CD14-positive monocyte (primary cell): Measurements from ENCODE around the gene LGI4. TPM values are rescaled to one million over a fixed set of nuclear protein-coding genes. Genes with fewer than 3 reads are reported as not detected.
A peak's percentile ranks its signal among the peaks of the same experiment; 100 is the strongest.

Experiments used
- DNase-seq, 3 donors: peaks; one replicate each; pipeline ENCODE4 v3.0.0-alpha.2; 2011 to 2022
- H2AFZ ChIP-seq: 2 replicates; pipeline ENCODE4 v1.6.0; 2012; ENCODE audit warnings: mild to moderate bottlenecking, low read depth, low read length, inconsistent platforms; ENCODE audit not compliant: insufficient read depth, poor library complexity, severe bottlenecking
- H3K27ac ChIP-seq, 2 donors: 1 replicate in 1 of 2; 2 replicates in 1 of 2; pipeline ENCODE4 v1.5.1; 2012 to 2013; ENCODE audit warnings: low read length in 2 of 2, control low read depth in 1 of 2, inconsistent platforms in 1 of 2, low read depth in 1 of 2, mild to moderate bottlenecking in 1 of 2
- H3K27me3 ChIP-seq, 2 donors: one replicate each; pipeline versions ENCODE4 v1.6.0 to v1.6.1; 2011 to 2013; ENCODE audit warnings: low read length in 2 of 2; ENCODE audit not compliant: control insufficient read depth in 2 of 2, insufficient read depth in 2 of 2
- H3K36me3 ChIP-seq, 2 donors: replicated peaks in 1 of 2; 1 replicate in 1 of 2; 2 replicates in 1 of 2; pipeline versions ENCODE4 v1.5.1 to v1.6.1; 2012 to 2013; ENCODE audit warnings: low read length in 2 of 2, control low read depth in 1 of 2, inconsistent platforms in 1 of 2, mild to moderate bottlenecking in 1 of 2; ENCODE audit not compliant: insufficient read depth in 2 of 2, control insufficient read depth in 1 of 2
- H3K4me1 ChIP-seq, 2 donors: 1 replicate in 1 of 2; 2 replicates in 1 of 2; pipeline versions ENCODE4 v1.5.1 to v1.6.1; 2012 to 2013; ENCODE audit warnings: low read length in 2 of 2, control low read depth in 1 of 2, inconsistent platforms in 1 of 2, mild to moderate bottlenecking in 1 of 2, moderate library complexity in 1 of 2; ENCODE audit not compliant: insufficient read depth in 2 of 2, control insufficient read depth in 1 of 2
- H3K4me2 ChIP-seq: replicated peaks from 2 replicates; pipeline ENCODE3; 2012; ENCODE audit warnings: low read length, moderate library complexity, mild to moderate bottlenecking; ENCODE audit not compliant: poor library complexity, severe bottlenecking; ENCODE audit errors: extremely low read depth
- H3K4me3 ChIP-seq, 3 experiments: fragments of 200-600 bp in 1 of 3; sonication (generic) in 1 of 3; replicated peaks in 1 of 3; 1 replicate in 2 of 3; 2 replicates in 1 of 3; pipeline ENCODE4 v1.5.1; 2011 to 2013; ENCODE audit warnings: low read length in 3 of 3, mild to moderate bottlenecking in 3 of 3, control low read depth in 2 of 3, low read depth in 2 of 3, inconsistent platforms in 1 of 3, moderate library complexity in 1 of 3
- H3K79me2 ChIP-seq: 2 replicates; pipeline ENCODE4 v1.6.0; 2012; ENCODE audit warnings: mild to moderate bottlenecking, control low read depth, inconsistent platforms, low read length, moderate library complexity; ENCODE audit not compliant: insufficient read depth
- H3K9ac ChIP-seq: 2 replicates; pipeline ENCODE4 v1.6.0; 2017; ENCODE audit warnings: low read length, mild to moderate bottlenecking; ENCODE audit not compliant: insufficient read depth, poor library complexity, severe bottlenecking
- H3K9me3 ChIP-seq, 2 donors: replicated peaks in 1 of 2; 1 replicate in 1 of 2; 2 replicates in 1 of 2; pipeline versions ENCODE4 v1.5.1 to v1.6.1; 2012 to 2013; ENCODE audit warnings: low read length in 2 of 2, control low read depth in 1 of 2; ENCODE audit not compliant: control insufficient read depth in 1 of 2, insufficient read depth in 1 of 2
- H4K20me1 ChIP-seq: 2 replicates; pipeline ENCODE4 v1.6.0; 2012; ENCODE audit warnings: mild to moderate bottlenecking, low read length, control low read depth, moderate library complexity; ENCODE audit not compliant: insufficient read depth
- H3K27ac Mint-ChIP-seq, 7 donors: one replicate each; pipeline ENCODE4 v1.8.0; 2020; ENCODE audit warnings: mild to moderate bottlenecking in 7 of 7, mixed read lengths in 7 of 7, moderate library complexity in 6 of 7, inconsistent platforms in 2 of 7
- H3K27me3 Mint-ChIP-seq, 3 donors: one replicate each; pipeline ENCODE4 v1.8.0; 2021 to 2022; ENCODE audit warnings: low read depth in 3 of 3, mild to moderate bottlenecking in 3 of 3, mixed read lengths in 3 of 3, moderate library complexity in 3 of 3, inconsistent platforms in 1 of 3
- H3K36me3 Mint-ChIP-seq, 2 donors: one replicate each; pipeline ENCODE4 v1.8.0; 2020; ENCODE audit warnings: mixed read lengths in 2 of 2, inconsistent platforms in 1 of 2, mild to moderate bottlenecking in 1 of 2
- H3K4me1 Mint-ChIP-seq: one replicate; pipeline ENCODE4 v1.8.0; 2020; ENCODE audit warnings: mild to moderate bottlenecking, mixed read lengths
- H3K4me3 Mint-ChIP-seq, 2 donors: one replicate each; pipeline ENCODE4 v1.8.0; 2020; ENCODE audit warnings: mild to moderate bottlenecking in 2 of 2, mixed read lengths in 2 of 2, moderate library complexity in 1 of 2
- H3K9me3 Mint-ChIP-seq, 7 donors: one replicate each; pipeline ENCODE4 v1.8.0; 2020 to 2022; ENCODE audit warnings: mixed read lengths in 7 of 7, mild to moderate bottlenecking in 6 of 7, moderate library complexity in 6 of 7, inconsistent platforms in 2 of 7
- CTCF ChIP-seq: fragments of 200-600 bp; IDR thresholded peaks from one replicate; pipeline ENCODE4 v1.8.0; 2022; ENCODE audit warnings: antibody characterized with exemption, mild to moderate bottlenecking
- WGBS: methylation state at CpG from one replicate; pipeline ENCODE4 v1.1.5; 2013; ENCODE audit warnings: missing lambda C conversion rate; ENCODE audit not compliant: insufficient coverage; 5-methylcytosine and 5-hydroxymethylcytosine counted together
- intact Hi-C, 2 donors: fragments of 100-400 bp; cut with micrococcal nuclease; formaldehyde crosslinking; loops; one replicate each; pipeline versions ENCODE4 v1.15.0 to v1.15.1; 2023
- polyA plus RNA-seq, 3 donors: library from polyadenylated mRNA; depleted of rRNA in 1 of 3; unstranded in 2 of 3; stranded (reverse) in 1 of 3; fragments of 300-500 nt in 2 of 3; fragments of >200 nt in 1 of 3; fragmentation: Illumina TruSeq in 2 of 3; gene quantifications; 1 replicate in 2 of 3; 2 replicates in 1 of 3; pipeline ENCODE4 v1.2.3, GENCODE V29; 2012 to 2021

The LGI4 gene
- polyA plus RNA-seq, 3 donors = 1.1 TPM; not detected in 2

DNA sequence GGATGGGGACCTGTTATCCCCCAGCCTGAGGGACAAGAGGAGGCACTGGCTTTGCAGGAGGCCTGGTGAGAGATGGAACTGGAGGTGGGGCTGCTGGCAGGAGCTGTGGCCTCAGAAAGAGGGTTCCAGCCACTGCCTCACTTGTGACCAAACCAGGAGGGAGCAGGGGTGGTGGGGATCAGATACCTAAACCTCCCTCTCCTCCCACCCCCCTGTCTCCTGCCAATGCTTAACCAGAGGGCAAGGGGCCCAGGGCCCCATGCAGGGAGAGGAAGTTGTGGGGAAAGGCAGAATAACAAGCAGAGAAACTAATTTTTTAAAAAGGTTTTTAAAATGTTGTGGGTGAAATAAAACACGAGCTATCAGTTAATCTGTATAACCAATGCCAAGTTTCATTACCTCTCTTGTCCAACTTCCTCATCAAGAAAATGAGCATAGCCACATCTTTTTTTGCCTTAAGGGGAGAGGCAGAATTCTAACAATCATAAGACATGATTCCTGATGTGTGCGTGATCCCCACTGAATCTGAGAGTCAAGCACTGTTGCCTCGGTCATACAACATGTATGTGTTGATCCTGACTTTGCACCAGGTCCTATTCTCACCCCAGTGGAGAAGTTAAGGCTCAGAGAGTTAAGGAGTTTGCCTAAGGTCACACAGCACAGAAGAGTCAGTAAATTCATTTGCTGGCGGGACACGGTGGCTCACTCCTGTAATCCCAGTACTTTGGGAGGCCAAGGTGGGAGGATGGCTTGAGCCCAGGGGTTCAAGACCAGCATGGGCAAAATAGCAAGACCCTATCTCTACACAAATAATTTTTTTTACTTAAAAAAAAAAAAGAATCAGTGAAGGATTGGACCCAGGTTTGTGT lies 32.6 kb upstream of the LGI4 start:
- Mint-ChIP-seq H3K36me3 (peaks cover 71 to 84% of the 10 kb centered on the region in 2 donors), H3K27ac (peak overlapping the region; percentile 81 to 93 (median 90)), H3K9me3 (peaks cover 13 to 31% (median 21%) of the 10 kb centered on the region in 7 donors), H3K27me3 (no peaks in the 10 kb centered on the region), H3K4me1 (peaks cover 62% of the 10 kb centered on the region), H3K4me3 (peak overlapping the region in 1 of 2 donors; percentile 63)
- Histone ChIP-seq H3K79me2 (peaks cover 34% of the 10 kb centered on the region), H3K9me3 (peaks cover 20 to 29% of the 10 kb centered on the region in 2 donors), H4K20me1 (peaks cover 33% of the 10 kb centered on the region), H3K27ac (peak overlapping the region; percentile 70 to 77), H3K4me1 (peaks cover 35 to 52% of the 10 kb centered on the region in 2 donors), H3K36me3 (peaks cover 62 to 76% of the 10 kb centered on the region in 2 donors), H3K9ac (no peak overlapping the region), H2AFZ (no peak overlapping the region), H3K27me3 (no peaks in the 10 kb centered on the region), H3K4me2 (peak overlapping the region; percentile 21), H3K4me3 (peak overlapping the region in 1 of 3 experiments; percentile 19)
- intact Hi-C loops = no loop called here
- no peak for TF ChIP-seq CTCF
- WGBS = no CpG with 5 or more reads among the region's 5 CpGs
- DNase-seq = peak in 1 of 3 donors; percentile 39

- peaks cover 73 to 87% of the 10 kb centered on the region in 2 donors for H3K36me3 ChIP-seq
- H3K4me2 ChIP-seq = peak overlapping the region; percentile 21
- no peak for TF ChIP-seq CTCF
- H2AFZ ChIP-seq = no peak overlapping the region
- no peak overlapping the region for H3K4me3 Mint-ChIP-seq
- no peak for DNase-seq
- intact Hi-C loops = no loop called here
- H3K27me3 Mint-ChIP-seq = no peaks in the 10 kb centered on the region
- H3K4me1 Mint-ChIP-seq = peaks cover 51% of the 10 kb centered on the region
- H4K20me1 ChIP-seq = peaks cover 44% of the 10 kb centered on the region
- peak overlapping the region in 1 of 3 experiments; percentile 19 for H3K4me3 ChIP-seq
- peaks cover 29 to 42% of the 10 kb centered on the region in 2 donors for H3K4me1 ChIP-seq
- peaks cover 31 to 39% of the 10 kb centered on the region in 2 donors for H3K9me3 ChIP-seq
- no peaks in the 10 kb centered on the region for H3K27me3 ChIP-seq
- WGBS = no CpG with 5 or more reads among the region's 7 CpGs
- H3K9ac ChIP-seq = no peak overlapping the region
- H3K27ac ChIP-seq = peak overlapping the region; percentile 70 to 77
- H3K79me2 ChIP-seq = peaks cover 44% of the 10 kb centered on the region
- H3K27ac Mint-ChIP-seq = peak overlapping the region; percentile 66 to 93 (median 88)
- H3K9me3 Mint-ChIP-seq = peaks cover 22 to 35% (median 32%) of the 10 kb centered on the region in 7 donors
- H3K36me3 Mint-ChIP-seq = peaks cover 81 to 91% of the 10 kb centered on the region in 2 donors
These were observed 31.5 kb upstream of the LGI4 start for GRCh38 chr19:35166100-35167063.
